AG04450 (cell line): ENCODE results near the gene MOCS1. TPM values are rescaled to one million over a fixed set of nuclear protein-coding genes. Genes with fewer than 3 reads are reported as not detected.
A peak's percentile ranks its signal among the peaks of the same experiment; 100 is the strongest.

Experiments
- CTCF ChIA-PET: fragments of 300-600, 350-600 bp; formaldehyde crosslinking; extraction: SDS; loops from one replicate; lab custom pipeline; 2022; ENCODE audit warnings: antibody characterized with exemption, inconsistent platforms; lab: Charles Lee
- POLR2A ChIA-PET: fragments of 350-600 bp; formaldehyde crosslinking; extraction: SDS; loops from one replicate; lab custom pipeline; 2021; ENCODE audit warnings: antibody characterized with exemption, inconsistent platforms; lab: Yijun Ruan, JAX
- DNase-seq: peaks from one replicate; pipeline ENCODE4 v3.0.0-alpha.2; 2011; ENCODE audit warnings: low read depth, low spot score
- H3K27ac ChIP-seq: one replicate; pipeline ENCODE4 v1.5.1; 2012; ENCODE audit warnings: low read depth, low read length, control low read depth
- H3K27me3 ChIP-seq: one replicate; pipeline ENCODE4 v1.6.0; 2012; ENCODE audit warnings: low read length; ENCODE audit not compliant: control insufficient read depth, insufficient read depth
- H3K4me3 ChIP-seq: 2 replicates; pipeline ENCODE4 v1.5.1; 2011; ENCODE audit warnings: mild to moderate bottlenecking, low read depth, low read length, control low read depth
- H3K9me3 ChIP-seq: 2 replicates; pipeline ENCODE4 v1.5.1; 2012; ENCODE audit warnings: low read length; ENCODE audit not compliant: control insufficient read depth, insufficient read depth
- polyA plus RNA-seq: library from polyadenylated mRNA; depleted of rRNA; stranded (reverse); fragments of >200 nt; gene quantifications from 2 replicates; pipeline ENCODE4 v1.2.3, GENCODE V29; 2011
- TF ChIP-seq, protein P1 (sequence below): IDR thresholded peaks from 2 replicates; pipeline ENCODE4 v1.5.1; 2011; ENCODE audit warnings: low read depth, low read length, control low read depth, inconsistent platforms

Gene MOCS1
- polyA plus RNA-seq, 1 experiment, result 6.1 TPM

GRCh38 chr6:39887692-39888450, 46.4 kb downstream of the MOCS1 start:
- no peak overlapping the region for H3K4me3 ChIP-seq
- H3K9me3 ChIP-seq, result no peaks in the 10 kb centered on the region; the same call in 1 of the 2 replicates
- CTCF ChIA-PET, result interaction anchor here (10.9 kb wide), 1 partner anchor 23 kb away, joined by 180 read pairs; no protein-coding TSS in a partner anchor

GRCh38 chr6:39886871-39887270, 47.4 kb downstream of the MOCS1 start:
- ChIA-PET CTCF (interaction anchor here (10.9 kb wide), 1 partner anchor 22 kb away, joined by 180 read pairs; no protein-coding TSS in a partner anchor), POLR2A (no interaction called here)
- no peak for DNase-seq
- no peak overlapping the region for H3K4me3 ChIP-seq
- peak overlapping the region; percentile 96 for H3K27ac ChIP-seq
- no peaks in the 10 kb centered on the region; the same call in 1 of the 2 replicates for H3K9me3 ChIP-seq
- H3K27me3 ChIP-seq, result no peaks in the 10 kb centered on the region
- TF ChIP-seq, protein P1, sequence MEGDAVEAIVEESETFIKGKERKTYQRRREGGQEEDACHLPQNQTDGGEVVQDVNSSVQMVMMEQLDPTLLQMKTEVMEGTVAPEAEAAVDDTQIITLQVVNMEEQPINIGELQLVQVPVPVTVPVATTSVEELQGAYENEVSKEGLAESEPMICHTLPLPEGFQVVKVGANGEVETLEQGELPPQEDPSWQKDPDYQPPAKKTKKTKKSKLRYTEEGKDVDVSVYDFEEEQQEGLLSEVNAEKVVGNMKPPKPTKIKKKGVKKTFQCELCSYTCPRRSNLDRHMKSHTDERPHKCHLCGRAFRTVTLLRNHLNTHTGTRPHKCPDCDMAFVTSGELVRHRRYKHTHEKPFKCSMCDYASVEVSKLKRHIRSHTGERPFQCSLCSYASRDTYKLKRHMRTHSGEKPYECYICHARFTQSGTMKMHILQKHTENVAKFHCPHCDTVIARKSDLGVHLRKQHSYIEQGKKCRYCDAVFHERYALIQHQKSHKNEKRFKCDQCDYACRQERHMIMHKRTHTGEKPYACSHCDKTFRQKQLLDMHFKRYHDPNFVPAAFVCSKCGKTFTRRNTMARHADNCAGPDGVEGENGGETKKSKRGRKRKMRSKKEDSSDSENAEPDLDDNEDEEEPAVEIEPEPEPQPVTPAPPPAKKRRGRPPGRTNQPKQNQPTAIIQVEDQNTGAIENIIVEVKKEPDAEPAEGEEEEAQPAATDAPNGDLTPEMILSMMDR, result no peak

More at GRCh38 chr6:39887692-39888450, 46.4 kb downstream of the MOCS1 start:
- peak; percentile 88 for DNase-seq
- POLR2A ChIA-PET, result interaction anchor here (0.6 to 1.0 kb wide), 2 partner anchors 46 to 271 kb away, joined by 3 read pairs; partner anchors contain the start of gene MOCS1
- TF ChIP-seq, protein P1, result no peak
- H3K27ac ChIP-seq, result peak overlapping the region; percentile 96
- H3K27me3 ChIP-seq, result no peaks in the 10 kb centered on the region

DNA sequence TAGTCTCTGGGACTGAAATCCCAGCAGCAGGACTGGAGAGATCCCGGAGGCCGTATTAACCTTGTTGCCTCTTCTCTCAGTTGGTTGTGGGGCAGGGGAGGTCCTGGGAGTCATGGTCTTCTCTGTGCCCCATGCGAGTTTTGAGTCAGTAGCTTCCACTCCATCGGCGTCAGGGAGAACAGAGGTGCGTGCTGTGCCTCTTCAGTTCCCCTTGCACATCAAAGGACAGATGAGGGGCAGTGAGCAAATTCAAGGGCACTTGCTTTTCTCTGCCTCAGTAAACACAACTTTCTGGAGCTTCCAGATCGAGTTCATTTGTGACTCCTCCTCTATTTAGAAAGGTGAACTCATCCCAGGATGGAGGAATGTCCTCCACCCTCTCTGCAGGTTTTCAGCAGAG, 48.6 kb downstream of the MOCS1 start:
- CTCF ChIA-PET, result interaction anchor here (1.1 kb wide), 1 partner anchor 21 kb away, joined by 4 read pairs; no protein-coding TSS in a partner anchor
- POLR2A ChIA-PET, result no interaction called here
- no peak overlapping the region for H3K27ac ChIP-seq

GRCh38 chr6:39884696-39885095, 49.6 kb downstream of the MOCS1 start:
- ChIA-PET POLR2A (no interaction called here), CTCF (interaction anchor here (1.1 kb wide), 1 partner anchor 20 kb away, joined by 4 read pairs; no protein-coding TSS in a partner anchor)
- peak; percentile 30 for DNase-seq
- Histone ChIP-seq H3K27me3 (no peaks in the 10 kb centered on the region), H3K27ac (peak overlapping the region; percentile 47), H3K4me3 (no peak overlapping the region), H3K9me3 (no peaks in the 10 kb centered on the region; the same call in 1 of the 2 replicates)
- TF ChIP-seq, protein P1, result no peak

More for the DNA sequence above, 48.6 kb downstream of the MOCS1 start:
- TF ChIP-seq, protein P1, result no peak
- no peak overlapping the region for H3K4me3 ChIP-seq
- H3K9me3 ChIP-seq, result no peaks in the 10 kb centered on the region; the same call in 1 of the 2 replicates
- no peaks in the 10 kb centered on the region for H3K27me3 ChIP-seq
- no peak for DNase-seq

GRCh38 chr6:39882531-39882899, 51.7 kb downstream of the MOCS1 start:
- no peaks in the 10 kb centered on the region for H3K27me3 ChIP-seq
- ChIA-PET CTCF (interaction anchor here (0.5 to 4.0 kb wide), 3 partner anchors 10 to 1181 kb away, joined by 3 to 61 read pairs (median 7); no protein-coding TSS in a partner anchor), POLR2A (interaction anchor here (1.3 to 2.0 kb wide), 4 partner anchors 12 to 91 kb away, joined by 3 to 7 read pairs (median 4); partner anchors contain the start of gene MOCS1)
- H3K4me3 ChIP-seq, result peak overlapping the region; percentile 45
- TF ChIP-seq, protein P1, result no peak
- peak; percentile 96 for DNase-seq
- H3K9me3 ChIP-seq, result no peaks in the 10 kb centered on the region; the same call in 1 of the 2 replicates
- peak overlapping the region; percentile 95 for H3K27ac ChIP-seq
